Peyer's patch (tissue), 4 donors: ENCODE results near the gene SCTR.

ENCODE experiments used
- CTCF ChIP-seq, 6 experiments: fragments of 450-650 bp in 4 of 6; fragments of 200-600 bp in 2 of 6; sonication (generic) in 1 of 6; IDR thresholded peaks; one replicate each; pipeline ENCODE4 v1.5.1; 2017 to 2019; ENCODE audit warnings: antibody characterized with exemption in 6 of 6, mild to moderate bottlenecking in 3 of 6, moderate library complexity in 1 of 6
- POLR2A ChIP-seq, 2 donors: fragments of 450-650 bp; IDR thresholded peaks; one replicate each; pipeline ENCODE4 v1.5.1; 2017; ENCODE audit warnings: antibody characterized with exemption in 2 of 2, mild to moderate bottlenecking in 2 of 2, moderate library complexity in 2 of 2

DNA sequence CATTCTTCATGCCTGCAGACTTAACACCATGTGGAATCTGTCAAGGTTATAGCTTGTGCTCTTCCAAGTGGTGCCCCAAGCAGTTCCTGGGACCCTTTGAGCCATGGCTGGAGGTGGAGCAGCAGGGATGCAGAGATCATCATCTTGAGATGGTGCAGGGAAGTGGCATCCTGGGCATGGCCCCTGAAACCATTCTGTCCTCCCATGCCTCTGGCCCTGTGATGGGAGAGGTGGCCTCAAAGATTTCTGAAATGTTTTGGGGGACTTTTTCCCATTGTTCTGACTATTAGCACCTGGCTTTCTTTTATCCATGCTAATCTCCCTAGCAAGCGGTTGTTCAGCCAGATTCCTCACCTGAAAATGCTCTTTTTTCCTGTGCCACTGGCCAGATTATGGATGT, 103.0 kb downstream of the SCTR start:
- no peak for TF ChIP-seq CTCF (IDR thresholded peaks at IDR 0.05)
- TF ChIP-seq POLR2A (IDR thresholded peaks at IDR 0.05) = no peak
